ENCODE results near the gene PPP3R1.
"Not testable (repeated sequence)": the region's sequence is repeated elsewhere in the genome, so short reads cannot be mapped to it uniquely, and the experiment has no call there.

The PPP3R1 gene

GRCh38 chr2:68185541-68186164 is 66.7 kb downstream of the PPP3R1 start:
- DNase-seq = peak; percentile 40

DNA sequence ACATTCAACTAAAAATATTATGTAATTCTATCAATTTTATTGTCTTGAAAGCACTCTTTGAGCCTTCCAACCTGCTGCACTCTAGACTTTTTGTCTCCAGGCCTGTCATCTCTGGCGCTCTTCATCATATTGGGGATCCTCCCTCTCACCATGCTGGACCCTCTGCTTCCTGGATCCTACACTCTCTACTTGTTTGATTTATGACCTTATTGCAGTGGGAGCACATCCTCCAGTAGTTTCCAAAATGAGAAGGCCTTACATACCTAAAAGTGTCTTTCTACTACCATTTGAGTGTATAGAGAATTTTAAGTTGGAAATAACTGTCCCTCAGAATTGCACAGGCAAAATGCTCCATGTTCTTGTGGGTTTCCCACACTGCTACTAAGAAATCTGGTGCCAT is 69.4 kb downstream of the PPP3R1 start:
- no peak for DNase-seq

- DNase-seq = no peak
Observed at GRCh38 chr2:68178954-68179627, 73.2 kb downstream of the PPP3R1 start.

DNA sequence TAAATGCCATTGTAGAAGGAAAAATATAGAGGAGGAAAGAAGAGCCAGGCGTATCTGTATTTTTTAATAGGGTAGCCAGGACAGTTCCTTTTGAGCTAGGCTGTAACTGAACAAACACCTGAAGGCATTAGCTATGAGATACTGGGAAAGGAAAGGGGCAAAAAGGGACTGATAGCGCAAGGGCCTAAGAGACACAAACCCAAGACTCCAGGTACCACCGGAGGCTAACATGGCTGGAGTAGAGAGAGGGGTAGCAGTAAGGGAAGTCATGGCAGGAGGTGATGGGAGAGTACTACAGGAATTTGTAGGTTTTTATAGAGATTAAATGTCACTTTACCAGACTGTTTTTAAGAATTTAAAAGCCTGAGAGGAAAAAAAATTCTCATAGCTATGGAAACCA is 73.9 kb downstream of the PPP3R1 start:
- DNase-seq = no peak

DNA sequence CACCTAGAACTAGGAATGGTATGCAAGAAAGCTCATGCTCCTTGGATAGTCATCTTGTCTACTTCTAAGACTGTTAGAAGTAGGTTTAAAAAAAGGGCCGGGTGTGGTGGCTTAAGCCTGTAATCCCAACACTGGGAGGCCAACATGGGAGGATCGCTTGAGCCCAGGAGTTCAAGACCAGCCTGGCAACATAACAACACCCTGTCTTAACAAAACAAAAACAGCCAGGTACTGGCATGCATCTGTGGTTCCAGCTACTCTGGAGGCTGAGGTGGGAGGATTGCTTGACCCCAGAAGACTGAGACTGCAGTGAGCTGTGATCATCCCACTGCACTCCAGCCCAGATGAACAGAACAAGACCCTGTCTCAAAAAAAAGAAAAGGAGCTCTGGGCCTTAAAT is 74.8 kb downstream of the PPP3R1 start:
- no peak for DNase-seq

DNA sequence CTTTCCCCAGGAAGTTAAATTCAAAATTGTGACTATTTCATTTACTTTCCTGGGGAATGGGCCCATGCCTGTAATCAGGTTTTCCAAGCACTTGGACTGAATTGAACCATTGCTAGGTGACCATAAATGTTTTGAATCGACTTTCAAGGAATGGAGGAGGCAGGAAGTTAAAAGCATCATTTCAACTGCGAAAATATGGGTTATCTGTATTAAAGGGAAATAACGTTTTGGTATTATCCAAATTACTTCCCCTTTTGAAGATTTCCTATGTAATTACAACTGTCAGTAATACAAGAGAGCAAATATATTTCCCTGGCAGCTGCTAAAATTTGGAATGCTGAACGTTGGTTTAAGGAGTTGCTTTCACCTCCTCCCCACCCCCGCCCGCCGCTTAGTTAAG is 75.7 kb downstream of the PPP3R1 start:
- no peak for DNase-seq

DNA sequence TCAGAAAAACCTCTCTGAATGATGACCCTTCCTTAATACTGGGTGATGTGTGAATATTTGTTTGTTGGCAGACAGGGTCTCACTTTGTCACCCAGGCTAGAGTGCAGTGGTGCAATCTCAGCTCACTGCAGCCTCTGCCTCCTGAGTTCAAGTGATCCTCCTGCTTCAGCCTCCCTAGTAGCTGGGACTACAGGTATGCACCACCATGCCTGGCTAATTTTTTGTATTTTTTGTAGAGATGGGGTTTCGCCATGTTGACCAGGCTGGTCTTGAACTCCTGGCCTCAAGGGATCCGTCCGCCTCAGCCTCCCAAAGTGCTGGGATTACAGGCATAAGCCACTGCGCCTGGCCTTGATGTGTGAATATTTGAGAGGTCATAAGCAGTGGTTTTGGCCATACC is 77.1 kb downstream of the PPP3R1 start:
- not testable (repeated sequence) for DNase-seq

- no peak for DNase-seq
Observed at GRCh38 chr2:68172990-68173700, 79.2 kb downstream of the PPP3R1 start.

DNA sequence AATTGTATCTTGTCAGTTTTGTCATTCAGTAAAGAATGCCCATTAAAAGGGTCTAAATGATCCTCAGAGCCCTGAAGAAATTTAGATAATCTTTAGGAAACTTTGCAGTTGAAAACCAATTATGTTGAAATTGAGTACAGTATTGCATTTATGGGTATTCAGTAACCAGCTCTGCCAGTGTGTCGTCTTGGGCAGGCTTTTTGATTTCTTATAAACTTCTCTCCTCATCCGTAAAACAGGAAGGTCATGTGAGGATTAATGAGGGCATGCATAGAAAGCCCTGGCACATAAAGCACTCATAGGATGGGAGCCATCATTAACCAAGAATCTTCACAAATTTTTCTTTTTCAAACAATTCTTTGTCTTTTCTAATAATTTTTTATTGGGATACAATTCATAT is 79.8 kb downstream of the PPP3R1 start:
- DNase-seq = no peak

DNA sequence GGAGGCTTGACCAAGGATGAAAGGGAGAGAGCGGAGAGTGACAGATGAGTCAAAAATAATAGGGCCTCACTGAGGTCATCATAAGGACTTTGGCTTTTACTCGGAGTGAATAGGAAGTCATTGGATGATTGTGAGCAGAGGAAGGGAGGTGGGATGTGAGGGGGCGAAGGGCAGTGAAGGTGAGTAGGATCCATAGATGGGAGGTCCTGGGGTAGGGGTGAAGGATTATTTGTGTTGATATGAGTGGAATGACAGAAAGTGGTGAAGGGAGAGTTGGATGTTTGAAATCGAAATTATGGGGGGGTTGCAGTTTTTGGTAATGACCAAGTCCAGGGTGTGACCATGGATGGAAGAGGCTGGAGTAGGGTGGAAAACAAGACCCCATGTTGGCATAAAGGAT is 80.6 kb downstream of the PPP3R1 start:
- no peak for DNase-seq

GRCh38 chr2:68171146-68171545 is 81.2 kb downstream of the PPP3R1 start:
- no peak for DNase-seq

GRCh38 chr2:68169308-68169707 is 83.0 kb downstream of the PPP3R1 start:
- DNase-seq = no peak

DNA sequence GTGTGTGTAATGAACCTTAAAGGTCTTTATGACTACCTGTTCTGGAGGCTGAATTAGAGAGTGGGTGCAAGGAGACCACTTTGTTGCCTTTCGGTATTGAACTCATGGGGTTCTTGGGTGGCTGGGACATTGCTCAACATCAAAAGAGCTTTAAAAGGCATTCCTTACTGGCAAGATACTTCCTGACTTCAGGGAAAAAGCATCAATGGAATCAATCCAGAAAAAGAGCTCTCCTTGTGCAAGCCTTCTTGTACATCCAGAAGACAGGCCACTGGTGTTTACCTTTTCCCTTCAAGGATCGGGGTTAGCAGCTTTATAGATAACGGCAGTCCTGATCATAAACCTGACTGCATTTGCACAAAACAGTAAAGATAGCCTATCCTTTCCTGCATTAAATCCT is 85.1 kb downstream of the PPP3R1 start:
- peak; percentile 10 for DNase-seq

DNA sequence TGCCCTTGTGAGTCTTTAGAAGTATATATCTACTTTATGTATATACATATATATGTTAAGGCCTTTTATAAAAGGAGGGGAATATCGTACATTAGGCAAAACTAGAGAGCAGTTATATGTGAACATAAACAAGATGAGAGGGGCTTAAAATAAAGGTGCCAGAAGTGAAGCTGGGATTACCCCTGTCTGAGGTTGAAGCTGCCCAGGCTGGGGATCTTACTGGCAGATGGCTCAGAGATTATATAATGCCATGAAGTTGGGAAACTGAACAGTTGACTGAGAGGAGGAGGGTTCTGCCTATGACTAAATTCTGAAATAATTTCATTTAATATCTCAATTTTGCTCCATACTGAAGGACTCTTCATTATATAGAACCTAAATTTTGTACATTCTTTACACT is 88.7 kb downstream of the PPP3R1 start:
- no peak for DNase-seq

DNA sequence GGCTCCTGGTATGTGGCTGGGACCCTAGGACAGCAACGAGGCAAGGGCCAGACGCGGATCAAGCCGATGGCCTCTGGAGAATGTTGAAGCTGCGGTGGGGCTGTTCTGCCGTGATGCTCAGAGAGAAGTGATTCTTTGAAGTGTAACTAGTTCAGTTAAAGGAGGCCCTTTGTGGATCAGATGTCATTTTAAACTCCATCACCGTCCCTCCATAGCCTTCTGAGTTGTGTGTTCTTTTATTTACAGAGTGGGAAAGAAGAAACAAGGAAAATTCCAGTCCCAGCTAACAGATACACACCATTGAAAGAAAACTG is 94.2 kb downstream of the PPP3R1 start:
- no peak for DNase-seq

- peak; percentile 93 for DNase-seq
Observed at GRCh38 chr2:68157402-68158133, 94.8 kb downstream of the PPP3R1 start, which contains the start of gene PNO1. TSS of gene PNO1 (plus strand) at chr2:68157888. CDS start at chr2:68157935, 47 bp downstream.

- no peak for DNase-seq
Observed at GRCh38 chr2:68157002-68157401, 95.3 kb downstream of the PPP3R1 start.

- no peak for DNase-seq
Observed at GRCh38 chr2:68156419-68156818, 95.9 kb downstream of the PPP3R1 start.

DNA sequence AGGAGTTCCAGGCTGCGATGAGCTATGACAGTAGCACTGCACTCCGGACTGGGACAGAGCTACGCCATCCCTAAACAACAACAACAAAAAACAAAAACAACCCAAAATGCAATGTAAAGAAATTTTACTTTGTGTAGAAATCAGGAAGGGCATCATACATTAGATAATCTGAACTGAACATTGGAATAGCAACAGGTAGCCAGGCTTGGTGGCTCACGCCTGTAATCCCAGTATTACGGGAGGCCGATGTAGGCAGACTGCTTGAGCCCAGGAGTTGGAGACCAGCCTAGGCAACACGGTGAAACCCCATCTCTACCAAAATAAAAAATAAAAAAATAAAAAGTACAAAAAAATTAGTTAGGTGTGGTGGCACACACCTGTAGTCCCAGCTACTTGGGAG is 96.7 kb downstream of the PPP3R1 start:
- no peak for DNase-seq

- DNase-seq = no peak
Observed at GRCh38 chr2:68152681-68153347, 99.5 kb downstream of the PPP3R1 start.

DNA sequence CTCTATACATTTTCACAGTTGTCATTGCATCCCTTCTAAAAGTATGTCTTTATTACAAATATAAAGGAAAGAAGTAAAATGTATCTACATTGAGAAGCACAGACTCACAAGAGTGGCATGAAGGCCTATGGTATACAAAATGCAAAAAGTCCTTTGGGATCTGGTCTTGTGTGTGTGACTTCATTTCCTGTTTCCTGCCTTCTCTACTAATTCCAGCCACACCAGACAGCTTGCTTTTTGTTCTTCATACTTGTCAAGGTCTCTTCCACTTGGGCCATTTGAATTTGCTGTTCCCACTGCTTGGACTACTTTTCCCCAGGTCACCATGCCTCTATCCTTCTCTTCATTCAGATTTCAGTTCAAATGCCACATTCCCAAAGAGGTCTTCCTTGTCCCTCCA is 101.3 kb downstream of the PPP3R1 start:
- DNase-seq = peak; percentile 27

DNA sequence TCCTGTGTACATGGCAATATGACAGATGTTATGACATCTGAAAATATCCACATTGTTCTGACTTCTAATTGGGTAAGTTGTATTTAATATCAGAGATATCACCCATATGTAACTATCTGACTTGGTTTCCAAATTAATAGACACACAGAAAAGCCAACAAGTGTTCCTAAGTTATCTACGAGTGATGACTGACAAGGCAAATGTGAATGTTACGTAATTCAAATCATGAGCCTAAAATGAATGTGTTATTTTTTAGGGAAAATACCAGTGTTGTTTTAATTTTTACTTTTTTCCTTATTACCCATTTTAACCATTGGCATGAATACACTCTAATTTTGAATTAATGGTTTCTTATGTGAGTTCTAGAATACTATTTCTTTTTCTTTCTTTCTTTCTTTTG is 110.5 kb downstream of the PPP3R1 start:
- no peak for DNase-seq
